Muscle layer of duodenum (tissue), 2 donors: ENCODE measurements around the gene MRGPRF.
A peak's percentile ranks its signal among the peaks of the same experiment; 100 is the strongest.

Experiments used
- H3K27ac ChIP-seq: one replicate; pipeline ENCODE4 v1.7.0; 2013; ENCODE audit warnings: mild to moderate bottlenecking, low read length
- H3K27me3 ChIP-seq: one replicate; pipeline ENCODE4 v1.7.0; 2013; ENCODE audit warnings: low read depth, mild to moderate bottlenecking, control low read depth, low read length
- H3K36me3 ChIP-seq, 2 donors: one replicate each; pipeline ENCODE4 v1.7.0; 2013; ENCODE audit warnings: low read length in 2 of 2, control low read depth in 1 of 2, mild to moderate bottlenecking in 1 of 2; ENCODE audit not compliant: insufficient read depth in 2 of 2, control insufficient read depth in 1 of 2
- H3K4me1 ChIP-seq, 2 donors: one replicate each; pipeline ENCODE4 v1.7.0; 2013; ENCODE audit warnings: low read length in 2 of 2, mild to moderate bottlenecking in 2 of 2, control low read depth in 1 of 2, moderate library complexity in 1 of 2; ENCODE audit not compliant: insufficient read depth in 2 of 2, control insufficient read depth in 1 of 2
- H3K4me3 ChIP-seq, 2 donors: one replicate each; pipeline ENCODE4 v1.7.0; 2013; ENCODE audit warnings: low read length in 2 of 2, low read depth in 1 of 2, mild to moderate bottlenecking in 1 of 2
- H3K9me3 ChIP-seq, 2 donors: one replicate each; pipeline ENCODE4 v1.7.0; 2013; ENCODE audit warnings: low read length in 2 of 2, control low read depth in 1 of 2, mild to moderate bottlenecking in 1 of 2; ENCODE audit not compliant: control insufficient read depth in 1 of 2
- donor health status: healthy.

Gene MRGPRF

GRCh38 chr11:69048694-69049489 is 35.8 kb upstream of the MRGPRF start, which contains the start of gene TPCN2:
Gene TPCN2, plus strand, starts transcription at chr11:69048932. Its CDS starts 66 bp downstream, at chr11:69048998.
- H3K9me3 ChIP-seq, result no peaks in the 10 kb centered on the region
- peaks cover 12 to 41% of the 10 kb centered on the region in 2 donors for H3K4me1 ChIP-seq
- peak within 1 kb of the TSS; percentile 77 to 84 for H3K4me3 ChIP-seq
- peaks cover 0 to under 1% of the 10 kb centered on the region in 2 donors for H3K36me3 ChIP-seq
- peak within 1 kb of the TSS; percentile 87 for H3K27ac ChIP-seq
- no peaks in the 10 kb centered on the region for H3K27me3 ChIP-seq

DNA sequence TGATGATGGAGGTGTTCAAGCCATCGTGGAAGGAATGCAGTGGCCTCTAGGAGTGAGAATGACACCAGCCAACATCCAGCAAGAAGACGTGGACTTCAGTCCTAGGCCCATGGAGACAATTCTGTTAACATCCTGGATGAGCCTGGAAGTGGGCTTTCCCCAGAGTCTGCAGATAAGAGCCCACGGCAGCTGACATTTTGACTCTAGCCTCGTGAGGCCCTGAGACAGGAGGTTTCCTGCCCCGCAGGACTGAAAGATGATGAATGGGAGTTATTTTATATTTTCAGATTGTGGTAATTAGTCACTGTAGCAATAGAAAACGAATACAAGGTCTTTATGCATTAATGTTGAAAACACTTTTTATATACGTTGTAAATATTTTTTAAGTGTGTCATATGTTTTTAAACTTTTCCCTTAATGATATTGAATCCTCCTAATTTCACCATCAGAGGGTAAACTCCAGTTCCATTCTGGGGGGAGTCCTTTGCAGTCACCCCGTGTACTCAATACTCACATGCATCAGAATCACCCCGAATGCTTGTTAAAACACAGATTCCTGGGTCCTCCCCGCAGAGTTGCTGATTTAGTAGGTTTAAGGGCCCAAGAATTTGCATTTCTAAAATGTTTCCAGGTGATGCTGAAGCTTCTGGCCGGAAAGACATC is 35.1 kb upstream of the MRGPRF start:
- H3K36me3 ChIP-seq, result no peaks in the 10 kb centered on the region
- H3K27me3 ChIP-seq, result no peaks in the 10 kb centered on the region
- no peaks in the 10 kb centered on the region for H3K9me3 ChIP-seq
- H3K4me1 ChIP-seq, result peaks cover 12 to 34% of the 10 kb centered on the region in 2 donors
- H3K4me3 ChIP-seq, result peak overlapping the region; percentile 77 to 84
- H3K27ac ChIP-seq, result peak overlapping the region; percentile 67

- Histone ChIP-seq H3K9me3 (no peaks in the 10 kb centered on the region), H3K36me3 (no peaks in the 10 kb centered on the region), H3K27me3 (no peaks in the 10 kb centered on the region), H3K27ac (no peak overlapping the region), H3K4me3 (no peak overlapping the region), H3K4me1 (peaks cover 0 to 5% of the 10 kb centered on the region in 2 donors)
Observed at GRCh38 chr11:69044111-69045013, 31.3 kb upstream of the MRGPRF start.

- no peaks in the 10 kb centered on the region for H3K27me3 ChIP-seq
- H3K27ac ChIP-seq, result no peak overlapping the region
- H3K4me3 ChIP-seq, result no peak overlapping the region
- H3K4me1 ChIP-seq, result peaks cover 0 to under 1% of the 10 kb centered on the region in 2 donors
- H3K36me3 ChIP-seq, result no peaks in the 10 kb centered on the region
- no peaks in the 10 kb centered on the region for H3K9me3 ChIP-seq
Observed at GRCh38 chr11:69041516-69041915, 28.5 kb upstream of the MRGPRF start.

DNA sequence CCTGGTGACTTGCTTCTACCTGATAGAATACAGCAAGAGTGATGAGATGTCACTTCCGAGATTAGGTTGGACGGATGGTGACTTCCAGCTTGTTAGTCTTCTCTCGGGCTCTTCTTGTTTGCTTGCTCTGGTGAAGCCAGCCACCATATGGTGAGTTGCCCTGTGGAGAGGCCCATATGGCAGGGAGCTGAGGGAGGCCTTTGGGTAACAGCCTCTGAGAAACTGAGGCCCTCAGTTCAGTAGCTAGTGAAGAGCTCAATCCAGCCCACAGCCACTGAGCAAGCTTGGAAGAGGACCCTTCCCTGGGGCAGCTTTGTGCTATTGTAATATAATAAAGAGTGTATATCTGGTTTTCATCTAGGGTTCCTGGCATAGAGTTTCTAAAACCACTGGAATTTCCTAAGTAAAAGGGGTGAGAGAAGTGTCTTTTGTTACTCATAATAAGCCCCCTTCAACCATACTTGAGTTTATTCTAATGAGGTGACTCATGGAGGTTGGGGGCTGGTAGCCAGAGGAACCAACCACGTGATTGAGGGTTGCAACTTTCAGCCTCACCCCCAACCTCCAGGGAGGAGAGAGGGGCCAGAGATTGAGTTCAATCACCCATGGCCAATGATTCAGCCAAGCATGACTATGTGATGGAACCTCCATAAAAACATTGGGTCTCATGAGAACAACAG is 27.7 kb upstream of the MRGPRF start:
- peaks cover 0 to 9% of the 10 kb centered on the region in 2 donors for H3K4me1 ChIP-seq
- H3K9me3 ChIP-seq, result no peaks in the 10 kb centered on the region
- no peak overlapping the region for H3K27ac ChIP-seq
- no peaks in the 10 kb centered on the region for H3K36me3 ChIP-seq
- no peak overlapping the region for H3K4me3 ChIP-seq
- H3K27me3 ChIP-seq, result no peaks in the 10 kb centered on the region

DNA sequence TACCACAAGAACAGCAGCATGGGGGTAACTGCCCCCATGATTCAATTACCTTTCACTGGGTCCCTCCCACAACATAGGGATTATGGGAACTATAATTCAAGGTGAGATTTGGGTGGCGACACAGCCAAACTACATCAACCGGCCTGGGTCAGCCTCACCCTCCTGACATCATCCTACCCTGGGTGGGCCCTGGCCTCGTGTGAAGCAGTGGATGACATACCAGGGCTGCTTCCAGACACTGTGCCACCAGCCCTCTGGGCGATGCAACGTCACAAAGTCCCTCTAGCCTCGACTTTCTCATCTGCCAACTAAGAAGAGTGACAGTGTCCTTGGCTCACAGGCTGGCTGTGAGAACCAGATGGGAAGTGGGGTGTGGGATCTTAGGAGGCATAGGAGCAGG is 27.0 kb upstream of the MRGPRF start:
- H3K27me3 ChIP-seq, result no peaks in the 10 kb centered on the region
- H3K36me3 ChIP-seq, result no peaks in the 10 kb centered on the region
- H3K27ac ChIP-seq, result no peak overlapping the region
- peaks cover 0 to 15% of the 10 kb centered on the region in 2 donors for H3K4me1 ChIP-seq
- H3K9me3 ChIP-seq, result no peaks in the 10 kb centered on the region
- no peak overlapping the region for H3K4me3 ChIP-seq

DNA sequence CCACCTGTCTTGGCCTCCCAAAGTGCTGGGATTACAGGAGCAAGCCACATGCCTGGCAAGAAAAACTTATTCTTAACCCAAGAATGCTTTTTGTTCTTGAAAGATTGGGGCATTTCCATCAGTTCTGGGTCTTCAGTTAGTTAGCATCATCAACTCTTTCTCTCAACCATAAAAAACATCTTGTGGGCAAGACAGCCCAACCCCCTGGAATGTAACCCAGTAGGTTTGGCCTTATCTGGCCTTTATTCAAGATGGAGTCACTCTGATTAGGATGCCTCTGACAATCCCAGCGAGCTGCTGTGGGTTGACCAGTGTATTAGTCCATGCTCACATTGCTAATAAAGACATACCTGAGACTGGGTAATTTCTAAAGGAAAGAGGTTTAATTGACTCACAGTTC is 26.5 kb upstream of the MRGPRF start:
- H3K4me3 ChIP-seq, result no peak overlapping the region
- H3K4me1 ChIP-seq, result peaks cover 0 to 16% of the 10 kb centered on the region in 2 donors
- H3K27ac ChIP-seq, result no peak overlapping the region
- no peaks in the 10 kb centered on the region for H3K27me3 ChIP-seq
- no peaks in the 10 kb centered on the region for H3K36me3 ChIP-seq
- H3K9me3 ChIP-seq, result no peaks in the 10 kb centered on the region

GRCh38 chr11:69037544-69037943 is 24.5 kb upstream of the MRGPRF start:
- H3K36me3 ChIP-seq, result no peaks in the 10 kb centered on the region
- H3K4me3 ChIP-seq, result no peak overlapping the region
- H3K27me3 ChIP-seq, result no peaks in the 10 kb centered on the region
- H3K27ac ChIP-seq, result no peak overlapping the region
- peaks cover 0 to 16% of the 10 kb centered on the region in 2 donors for H3K4me1 ChIP-seq
- no peaks in the 10 kb centered on the region for H3K9me3 ChIP-seq

DNA sequence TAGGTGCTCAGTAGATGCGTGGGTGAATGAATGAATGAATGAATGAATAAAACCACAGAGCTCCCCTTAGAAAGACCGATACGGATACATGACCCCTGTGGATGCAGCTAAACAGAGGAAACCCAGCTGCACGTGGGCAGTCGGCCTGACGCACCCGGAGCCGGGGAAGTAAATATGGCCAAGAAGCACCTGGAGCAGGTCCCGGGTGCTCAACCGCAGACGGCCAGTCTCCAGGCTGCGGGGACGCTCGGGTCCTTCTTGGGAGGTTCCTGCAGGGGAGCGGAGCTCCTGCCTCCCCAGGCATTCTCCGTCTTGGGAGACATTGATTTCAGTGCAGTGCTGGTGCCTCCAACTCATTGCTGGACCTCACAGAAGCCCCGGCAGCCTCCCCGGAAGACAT is 24.0 kb upstream of the MRGPRF start:
- Histone ChIP-seq H3K4me1 (peaks cover 0 to 16% of the 10 kb centered on the region in 2 donors), H3K36me3 (no peaks in the 10 kb centered on the region), H3K27ac (no peak overlapping the region), H3K9me3 (no peaks in the 10 kb centered on the region), H3K4me3 (no peak overlapping the region), H3K27me3 (no peaks in the 10 kb centered on the region)

DNA sequence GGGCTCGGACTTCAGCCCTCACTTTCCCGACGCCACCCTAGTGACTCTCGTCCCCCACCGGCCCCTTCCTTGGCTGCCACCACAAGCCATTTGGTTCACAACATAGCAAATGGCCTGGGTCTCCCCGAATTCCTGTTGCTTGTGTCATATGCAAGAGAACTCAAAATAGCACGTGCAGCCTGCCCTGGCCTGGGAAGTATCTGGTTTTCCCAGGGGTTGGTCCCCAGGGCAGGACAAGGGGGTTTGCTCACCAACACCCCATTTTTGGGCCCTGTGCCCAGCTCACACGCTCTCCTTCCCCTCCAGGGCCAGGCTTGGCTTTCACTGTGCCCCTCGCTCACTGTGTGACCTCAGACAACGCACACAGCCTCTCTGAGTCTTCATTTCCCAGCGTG is 22.9 kb upstream of the MRGPRF start:
- Histone ChIP-seq H3K9me3 (no peaks in the 10 kb centered on the region), H3K27me3 (no peaks in the 10 kb centered on the region), H3K4me1 (peaks cover 0 to 16% of the 10 kb centered on the region in 2 donors), H3K4me3 (no peak overlapping the region), H3K36me3 (no peaks in the 10 kb centered on the region), H3K27ac (no peak overlapping the region)
